IMR-90 (cell line): ENCODE results near the gene LTBP2. TPM values are rescaled to one million over a fixed set of nuclear protein-coding genes. Genes with fewer than 3 reads are reported as not detected.

Experiments used
- ATAC-seq: fragments of 200-7000 bp; cut with Tn5 transposase; 2 replicates; pipeline ENCODE4 v1.9.1; 2020; ENCODE audit warnings: low read depth, mild to moderate bottlenecking, moderate library complexity
- BruUV-seq: library from RNA; stranded (reverse); fragments of 400-500 nt; replicated peaks from 2 replicates; lab custom pipeline; 2021; lab: Mats Ljungman, UMichigan
- CTCF ChIA-PET: fragments of 300-600 bp; formaldehyde crosslinking; extraction: SDS; loops from one replicate; lab custom pipeline; 2021; ENCODE audit warnings: antibody characterized with exemption; lab: Yijun Ruan, JAX
- POLR2A ChIA-PET: fragments of 300-600 bp; sonication (Branson Sonifier 250); formaldehyde crosslinking; loops from one replicate; lab custom pipeline; 2022; ENCODE audit warnings: antibody characterized with exemption; ENCODE audit not compliant: unreplicated experiment; lab: Charles Lee
- DNase-seq: peaks from one replicate; pipeline ENCODE4 v3.0.0; 2013
- H2AFZ ChIP-seq: replicated peaks from 2 replicates; pipeline ENCODE3; 2013; ENCODE audit warnings: low read length, mild to moderate bottlenecking; ENCODE audit not compliant: poor library complexity
- H2AK5ac ChIP-seq: 2 replicates; pipeline ENCODE4 v1.6.1; 2013; ENCODE audit warnings: low read depth, low read length, inconsistent platforms
- H2AK9ac ChIP-seq: replicated peaks from 2 replicates; pipeline ENCODE3; 2013; ENCODE audit warnings: mild to moderate bottlenecking, low read depth, low read length, moderate library complexity; ENCODE audit not compliant: poor library complexity
- H2BK120ac ChIP-seq: 2 replicates; pipeline ENCODE4 v1.6.1; 2013; ENCODE audit warnings: low read depth, low read length, inconsistent platforms
- H2BK15ac ChIP-seq: 3 replicates; pipeline ENCODE4 v1.6.1; 2013; ENCODE audit warnings: low read depth, low read length, inconsistent platforms
- H2BK20ac ChIP-seq: 2 replicates; pipeline ENCODE4 v1.6.1; 2013; ENCODE audit warnings: low read depth, mild to moderate bottlenecking, inconsistent platforms, low read length, moderate library complexity
- H2BK5ac ChIP-seq: 2 replicates; pipeline ENCODE4 v1.6.1; 2013; ENCODE audit warnings: mild to moderate bottlenecking, low read depth, low read length, inconsistent platforms; ENCODE audit not compliant: poor library complexity, severe bottlenecking
- H3K14ac ChIP-seq: replicated peaks from 2 replicates; pipeline ENCODE4 v1.6.1; 2013; ENCODE audit warnings: low read depth, low read length, inconsistent platforms
- H3K18ac ChIP-seq: 2 replicates; pipeline ENCODE4 v1.6.1; 2013; ENCODE audit warnings: low read depth, low read length, control low read depth
- H3K23ac ChIP-seq: 2 replicates; pipeline ENCODE4 v1.6.1; 2013; ENCODE audit warnings: low read depth, low read length, inconsistent platforms
- H3K27ac ChIP-seq: 2 replicates; pipeline ENCODE4 v1.5.1; 2013; ENCODE audit warnings: mild to moderate bottlenecking, control low read depth, low read length; ENCODE audit not compliant: insufficient read depth
- H3K27me3 ChIP-seq: 2 replicates; pipeline ENCODE4 v1.6.1; 2013; ENCODE audit warnings: low read length; ENCODE audit not compliant: control insufficient read depth, insufficient read depth
- H3K36me3 ChIP-seq: 2 replicates; pipeline ENCODE4 v1.6.1; 2013; ENCODE audit warnings: low read length, mixed read lengths; ENCODE audit not compliant: control insufficient read depth, insufficient read depth
- H3K4ac ChIP-seq: 2 replicates; pipeline ENCODE4 v1.6.1; 2013; ENCODE audit warnings: low read depth, low read length, inconsistent platforms
- H3K4me1 ChIP-seq: 2 replicates; pipeline ENCODE4 v1.6.1; 2013; ENCODE audit warnings: low read length, mixed read lengths; ENCODE audit not compliant: control insufficient read depth, insufficient read depth
- H3K4me2 ChIP-seq: 2 replicates; pipeline ENCODE4 v1.6.1; 2013; ENCODE audit warnings: low read depth, mild to moderate bottlenecking, control low read depth, low read length, moderate library complexity
- H3K4me3 ChIP-seq: 2 replicates; pipeline ENCODE4 v1.5.1; 2013; ENCODE audit warnings: low read depth, mild to moderate bottlenecking, control low read depth, low read length, moderate library complexity; ENCODE audit not compliant: insufficient read depth
- H3K56ac ChIP-seq: 2 replicates; pipeline ENCODE4 v1.6.1; 2013; ENCODE audit warnings: low read length, inconsistent platforms; ENCODE audit not compliant: insufficient read depth; ENCODE audit errors: extremely low read depth
- H3K79me1 ChIP-seq, 2 experiments: 2 replicates each; pipeline ENCODE4 v1.6.1; 2013; ENCODE audit warnings: low read length in 2 of 2, inconsistent platforms in 1 of 2, low read depth in 1 of 2
- H3K9ac ChIP-seq: 2 replicates; pipeline ENCODE4 v1.6.1; 2013; ENCODE audit warnings: low read depth, low read length, control low read depth
- H3K9me1 ChIP-seq: 2 replicates; pipeline ENCODE4 v1.6.1; 2013; ENCODE audit warnings: low read length, inconsistent platforms; ENCODE audit not compliant: insufficient read depth
- H3K9me3 ChIP-seq: 2 replicates; pipeline ENCODE4 v1.6.1; 2013; ENCODE audit warnings: low read length; ENCODE audit not compliant: control insufficient read depth, insufficient read depth
- H4K20me1 ChIP-seq: 2 replicates; pipeline ENCODE4 v1.6.1; 2013; ENCODE audit warnings: low read length, inconsistent platforms; ENCODE audit not compliant: insufficient read depth
- H4K5ac ChIP-seq: 2 replicates; pipeline ENCODE4 v1.6.1; 2013; ENCODE audit warnings: mild to moderate bottlenecking, low read depth, low read length, control low read depth
- H4K8ac ChIP-seq, 2 experiments: 2 replicates each; pipeline ENCODE4 v1.6.1; 2013; ENCODE audit warnings: low read depth in 2 of 2, low read length in 2 of 2, control low read depth in 1 of 2, inconsistent platforms in 1 of 2
- H4K91ac ChIP-seq: 2 replicates; pipeline ENCODE4 v1.6.1; 2013; ENCODE audit warnings: low read depth, low read length, inconsistent platforms; ENCODE audit not compliant: insufficient read depth
- BHLHE40 ChIP-seq: fragments of 150-350 bp; IDR thresholded peaks from 2 replicates; pipeline ENCODE4 v1.6.1; 2016; ENCODE audit warnings: mild to moderate bottlenecking, low read depth, low read length
- CEBPB ChIP-seq: IDR thresholded peaks from 2 replicates; pipeline ENCODE4 v1.6.1; 2012; ENCODE audit warnings: low read depth, low read length, improper control_type of control experiment
- CHD1 ChIP-seq: IDR thresholded peaks from 2 replicates; pipeline ENCODE4 v1.6.1; 2012; ENCODE audit warnings: low read depth, low read length, improper control_type of control experiment
- FOS ChIP-seq: fragments of 150-350 bp; IDR thresholded peaks from 2 replicates; pipeline ENCODE4 v1.6.1; 2016; ENCODE audit warnings: low read depth, low read length
- MAFK ChIP-seq: IDR thresholded peaks from 2 replicates; pipeline ENCODE4 v1.6.1; 2012; ENCODE audit warnings: low read depth, low read length, improper control_type of control experiment
- MAZ ChIP-seq: IDR thresholded peaks from 2 replicates; pipeline ENCODE4 v1.6.1; 2012; ENCODE audit warnings: low read depth, mild to moderate bottlenecking, low read length, improper control_type of control experiment, moderate library complexity, borderline replicate concordance
- MXI1 ChIP-seq: IDR thresholded peaks from 2 replicates; pipeline ENCODE4 v1.6.1; 2012; ENCODE audit warnings: low read depth, mild to moderate bottlenecking, low read length, moderate library complexity, borderline replicate concordance
- NFE2L2 ChIP-seq: fragments of 150-350 bp; IDR thresholded peaks from 2 replicates; pipeline ENCODE4 v1.6.1; 2016; ENCODE audit warnings: low read depth, mild to moderate bottlenecking, low read length
- POLR2A ChIP-seq: IDR thresholded peaks from 2 replicates; pipeline ENCODE4 v1.6.1; 2012; ENCODE audit warnings: mild to moderate bottlenecking, low read depth, low read length
- RAD21 ChIP-seq: IDR thresholded peaks from 2 replicates; pipeline ENCODE4 v1.6.1; 2012; ENCODE audit warnings: low read length, improper control_type of control experiment
- RCOR1 ChIP-seq: IDR thresholded peaks from 2 replicates; pipeline ENCODE4 v1.6.1; 2012; ENCODE audit warnings: mild to moderate bottlenecking, low read length, improper control_type of control experiment; ENCODE audit not compliant: insufficient replicate concordance
- RFX5 ChIP-seq: IDR thresholded peaks from 2 replicates; pipeline ENCODE4 v1.8.0; 2012; ENCODE audit warnings: low read depth, mild to moderate bottlenecking, low read length, moderate library complexity
- SMC3 ChIP-seq: fragments of 150-350 bp; IDR thresholded peaks from 2 replicates; pipeline ENCODE4 v1.6.1; 2016; ENCODE audit warnings: low read depth, mild to moderate bottlenecking, antibody characterized with exemption, low read length, moderate library complexity
- WGBS, 2 experiments: methylation state at CpG; one replicate each; pipeline versions ENCODE4 v1.1.5 to v1.1.7; 2013; ENCODE audit warnings: missing lambda C conversion rate in 2 of 2; ENCODE audit not compliant: insufficient read length in 1 of 2; ENCODE audit errors: extremely low coverage in 2 of 2; 5-methylcytosine and 5-hydroxymethylcytosine counted together
- dilution Hi-C: fragments of 300-500 bp; cut with HindIII; formaldehyde crosslinking; loops from one replicate; pipeline ENCODE4 v1.14.3; 2018; ENCODE audit warnings: low sequenced_read_pairs; ENCODE audit not compliant: unreplicated experiment
- in situ Hi-C: fragments of 300-500 bp; cut with MboI; formaldehyde crosslinking; loops from 3 replicates; pipeline ENCODE4 v1.14.3; 2019; ENCODE audit warnings: low sequenced_read_pairs, inconsistent platforms, mixed read lengths
- intact Hi-C: fragments of 100-400 bp; cut with micrococcal nuclease; formaldehyde crosslinking; loops from 2 replicates; pipeline ENCODE4 v1.10.0; 2022
- polyA plus RNA-seq, 3 experiments: library from polyadenylated mRNA; depleted of rRNA; stranded (reverse); fragments of >200 nt; gene quantifications; 2 replicates each; pipeline ENCODE4 v1.2.3, GENCODE V29; 2012; ENCODE audit warnings: low replicate concordance in 1 of 3
- total RNA-seq: library from RNA; depleted of rRNA; stranded (reverse); fragments of >200 nt; gene quantifications from 2 replicates; pipeline ENCODE4 v1.2.3, GENCODE V29; 2012
- TF ChIP-seq, protein P1 (sequence below): fragments of 150-350 bp; IDR thresholded peaks from 2 replicates; pipeline ENCODE4 v1.6.1; 2017; ENCODE audit warnings: mild to moderate bottlenecking, antibody characterized with exemption, low read length, low read depth
- TF ChIP-seq, protein P2 (sequence below): conservative IDR thresholded peaks from 2 replicates; pipeline ENCODE4 v1.5.1; 2012; ENCODE audit warnings: mild to moderate bottlenecking, low read depth, low read length, improper control_type of control experiment
- TF ChIP-seq, protein P3 (sequence below): fragments of 150-350 bp; IDR thresholded peaks from 2 replicates; pipeline ENCODE4 v1.6.1; 2016; ENCODE audit warnings: low read depth, mild to moderate bottlenecking, low read length, moderate library complexity, borderline replicate concordance

Gene LTBP2
- total and polyA plus RNA-seq, 2 of the 4 experiments (the other 2 are of a cell fraction): 23.8 to 79.3 TPM

DNA sequence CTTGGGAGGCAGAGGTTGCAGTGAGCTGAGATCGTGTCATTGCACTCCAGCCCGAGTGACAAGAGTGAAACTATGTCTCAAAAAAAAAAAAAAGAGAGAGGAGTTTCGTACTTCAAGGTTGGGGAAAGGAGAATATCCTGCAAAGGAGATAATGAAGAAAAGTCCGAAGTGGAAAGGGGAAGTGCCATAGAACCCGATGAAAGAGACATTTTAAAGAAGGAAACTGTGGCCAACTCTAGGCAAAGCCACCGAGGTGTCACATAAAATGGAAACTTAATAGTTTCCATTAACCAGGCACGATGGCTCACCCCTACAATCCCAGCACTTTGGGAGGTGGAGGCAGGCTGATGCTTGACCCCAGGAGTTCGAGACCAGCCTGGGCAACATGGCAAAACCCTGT is 15.0 kb upstream of the LTBP2 start:
- H3K9me1 ChIP-seq: peaks cover 14% of the 10 kb centered on the region
- dilution Hi-C loops: no loop called here
- no peak overlapping the region for H3K4me3 ChIP-seq
- intact Hi-C loops: no loop called here
- in situ Hi-C loops: no loop called here
- no peak for ATAC-seq
- no peak overlapping the region for H3K56ac ChIP-seq
- H3K27me3 ChIP-seq: no peaks in the 10 kb centered on the region
- no peak overlapping the region for H4K5ac ChIP-seq
- no peak overlapping the region for H2BK5ac ChIP-seq
- ChIA-PET CTCF (interaction anchor here (0.6 kb wide), 1 partner anchor 9 kb away, joined by 3 read pairs; no protein-coding TSS in a partner anchor), POLR2A (no interaction called here)
- no peak overlapping the region for H2AK5ac ChIP-seq
- H3K4me1 ChIP-seq: peaks cover 12% of the 10 kb centered on the region
- no peak overlapping the region for H4K91ac ChIP-seq
- no peak overlapping the region for H4K8ac ChIP-seq
- H3K4ac ChIP-seq: no peak overlapping the region
- H3K9ac ChIP-seq: no peak overlapping the region
- H3K79me1 ChIP-seq: no peaks in the 10 kb centered on the region
- no peak overlapping the region for H2BK20ac ChIP-seq
- no peak overlapping the region for H2AK9ac ChIP-seq
- BruUV-seq: no TSS peak
- H2BK120ac ChIP-seq: no peak overlapping the region
- H3K9me3 ChIP-seq: no peaks in the 10 kb centered on the region
- H3K4me2 ChIP-seq: no peak overlapping the region
- no peak for DNase-seq
- no peak overlapping the region for H2AFZ ChIP-seq
- H3K18ac ChIP-seq: no peak overlapping the region
- WGBS, 2 experiments: 74% methylated on average over 3 of the region's 8 CpGs; no CpG with 5 or more reads in 1 of the 2 experiments
- H3K27ac ChIP-seq: no peak overlapping the region
- H3K14ac ChIP-seq: no peak overlapping the region
- no peaks in the 10 kb centered on the region for H3K36me3 ChIP-seq
- no peaks in the 10 kb centered on the region for H4K20me1 ChIP-seq
- H2BK15ac ChIP-seq: no peak overlapping the region
- no peak overlapping the region for H3K23ac ChIP-seq
- no peak for TF ChIP-seq MAFK
- no peak for TF ChIP-seq CEBPB
- TF ChIP-seq RFX5: no peak
- TF ChIP-seq RCOR1: no peak
- TF ChIP-seq POLR2A: no peak
- no peak for TF ChIP-seq BHLHE40
- TF ChIP-seq, protein P1, sequence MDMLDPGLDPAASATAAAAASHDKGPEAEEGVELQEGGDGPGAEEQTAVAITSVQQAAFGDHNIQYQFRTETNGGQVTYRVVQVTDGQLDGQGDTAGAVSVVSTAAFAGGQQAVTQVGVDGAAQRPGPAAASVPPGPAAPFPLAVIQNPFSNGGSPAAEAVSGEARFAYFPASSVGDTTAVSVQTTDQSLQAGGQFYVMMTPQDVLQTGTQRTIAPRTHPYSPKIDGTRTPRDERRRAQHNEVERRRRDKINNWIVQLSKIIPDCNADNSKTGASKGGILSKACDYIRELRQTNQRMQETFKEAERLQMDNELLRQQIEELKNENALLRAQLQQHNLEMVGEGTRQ: no peak
- TF ChIP-seq FOS: no peak
- no peak for TF ChIP-seq SMC3
- no peak for TF ChIP-seq MAZ
- TF ChIP-seq NFE2L2: no peak
- TF ChIP-seq MXI1: no peak
- TF ChIP-seq, protein P2, sequence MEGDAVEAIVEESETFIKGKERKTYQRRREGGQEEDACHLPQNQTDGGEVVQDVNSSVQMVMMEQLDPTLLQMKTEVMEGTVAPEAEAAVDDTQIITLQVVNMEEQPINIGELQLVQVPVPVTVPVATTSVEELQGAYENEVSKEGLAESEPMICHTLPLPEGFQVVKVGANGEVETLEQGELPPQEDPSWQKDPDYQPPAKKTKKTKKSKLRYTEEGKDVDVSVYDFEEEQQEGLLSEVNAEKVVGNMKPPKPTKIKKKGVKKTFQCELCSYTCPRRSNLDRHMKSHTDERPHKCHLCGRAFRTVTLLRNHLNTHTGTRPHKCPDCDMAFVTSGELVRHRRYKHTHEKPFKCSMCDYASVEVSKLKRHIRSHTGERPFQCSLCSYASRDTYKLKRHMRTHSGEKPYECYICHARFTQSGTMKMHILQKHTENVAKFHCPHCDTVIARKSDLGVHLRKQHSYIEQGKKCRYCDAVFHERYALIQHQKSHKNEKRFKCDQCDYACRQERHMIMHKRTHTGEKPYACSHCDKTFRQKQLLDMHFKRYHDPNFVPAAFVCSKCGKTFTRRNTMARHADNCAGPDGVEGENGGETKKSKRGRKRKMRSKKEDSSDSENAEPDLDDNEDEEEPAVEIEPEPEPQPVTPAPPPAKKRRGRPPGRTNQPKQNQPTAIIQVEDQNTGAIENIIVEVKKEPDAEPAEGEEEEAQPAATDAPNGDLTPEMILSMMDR: no peak
- TF ChIP-seq, protein P3, sequence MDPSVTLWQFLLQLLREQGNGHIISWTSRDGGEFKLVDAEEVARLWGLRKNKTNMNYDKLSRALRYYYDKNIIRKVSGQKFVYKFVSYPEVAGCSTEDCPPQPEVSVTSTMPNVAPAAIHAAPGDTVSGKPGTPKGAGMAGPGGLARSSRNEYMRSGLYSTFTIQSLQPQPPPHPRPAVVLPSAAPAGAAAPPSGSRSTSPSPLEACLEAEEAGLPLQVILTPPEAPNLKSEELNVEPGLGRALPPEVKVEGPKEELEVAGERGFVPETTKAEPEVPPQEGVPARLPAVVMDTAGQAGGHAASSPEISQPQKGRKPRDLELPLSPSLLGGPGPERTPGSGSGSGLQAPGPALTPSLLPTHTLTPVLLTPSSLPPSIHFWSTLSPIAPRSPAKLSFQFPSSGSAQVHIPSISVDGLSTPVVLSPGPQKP: no peak
- TF ChIP-seq CHD1: no peak
- TF ChIP-seq RAD21: no peak
